Endometrium (tissue), 2 donors: ENCODE data around the gene CLIC5.

Experiments
- FAIRE-seq: peaks from 2 replicates; lab custom pipeline; 2012; peaks lifted over from hg19 to GRCh38; lab: Jason Lieb, UNC
- donor health status: control.
- donor health status: control.

Gene CLIC5

DNA sequence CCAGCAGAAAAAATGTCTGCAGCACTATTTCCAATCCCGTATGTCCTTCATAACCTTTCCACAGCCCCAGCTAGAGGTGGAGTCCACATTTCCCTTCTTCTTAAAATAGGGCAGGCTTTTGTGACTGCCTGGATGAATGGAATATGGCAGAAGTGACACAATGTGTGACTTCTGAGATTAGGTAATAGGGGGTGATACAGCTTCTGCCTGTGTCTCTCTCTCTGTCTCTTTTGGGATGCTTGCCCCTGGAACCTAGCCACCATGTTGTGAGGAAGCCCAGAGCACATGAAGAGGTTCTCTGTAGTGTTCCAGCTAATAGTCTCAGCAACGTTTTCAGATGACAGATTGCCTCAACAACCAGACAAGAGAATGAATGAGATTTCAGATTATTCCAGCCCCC is 51.4 kb downstream of the CLIC5 start:
- FAIRE-seq, result no peak

DNA sequence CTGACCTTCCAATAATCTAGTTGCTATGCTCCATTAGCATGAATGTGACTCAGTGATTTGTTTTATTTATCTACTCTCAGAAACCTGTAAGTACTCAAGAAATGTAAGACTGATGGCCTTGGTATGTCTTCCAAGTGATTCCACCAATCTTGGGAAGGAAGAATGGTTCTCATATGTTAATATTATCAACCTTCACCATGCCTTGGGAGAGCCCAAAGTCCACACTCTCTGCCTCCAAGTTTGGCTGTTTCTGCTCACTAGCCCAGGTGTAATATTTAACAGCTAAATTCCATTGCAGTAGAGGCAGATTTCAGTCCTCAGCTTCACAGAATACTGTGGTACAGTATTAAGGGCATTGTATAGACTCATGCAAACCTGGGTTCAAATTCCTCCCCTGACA is 51.8 kb downstream of the CLIC5 start:
- FAIRE-seq, result no peak

- FAIRE-seq, result no peak
Measured at GRCh38 chr6:45961125-45961524, 54.5 kb downstream of the CLIC5 start.

GRCh38 chr6:45959534-45960145 is 56.0 kb downstream of the CLIC5 start:
- no peak for FAIRE-seq

DNA sequence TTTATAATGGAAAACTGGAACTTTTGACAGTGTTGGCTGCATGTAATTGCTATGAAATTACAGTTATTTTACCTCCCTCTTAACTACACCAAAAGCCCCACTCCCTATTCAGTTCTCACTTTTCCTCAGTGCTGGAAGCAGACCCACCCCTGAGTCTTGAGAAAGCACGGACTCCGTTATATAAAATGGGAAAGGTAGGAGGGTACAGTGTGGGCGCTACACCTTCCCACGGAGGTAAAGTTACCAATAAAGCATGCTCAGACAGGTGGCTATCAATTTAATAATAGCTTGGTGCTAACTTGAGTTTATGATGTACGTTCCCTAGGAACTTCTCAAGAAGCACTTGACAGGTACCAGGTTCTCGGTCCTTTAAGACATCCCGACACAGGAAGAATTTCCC is 59.0 kb downstream of the CLIC5 start:
- FAIRE-seq, result no peak

- FAIRE-seq, result no peak
Measured at GRCh38 chr6:45956176-45956575, 59.5 kb downstream of the CLIC5 start.

DNA sequence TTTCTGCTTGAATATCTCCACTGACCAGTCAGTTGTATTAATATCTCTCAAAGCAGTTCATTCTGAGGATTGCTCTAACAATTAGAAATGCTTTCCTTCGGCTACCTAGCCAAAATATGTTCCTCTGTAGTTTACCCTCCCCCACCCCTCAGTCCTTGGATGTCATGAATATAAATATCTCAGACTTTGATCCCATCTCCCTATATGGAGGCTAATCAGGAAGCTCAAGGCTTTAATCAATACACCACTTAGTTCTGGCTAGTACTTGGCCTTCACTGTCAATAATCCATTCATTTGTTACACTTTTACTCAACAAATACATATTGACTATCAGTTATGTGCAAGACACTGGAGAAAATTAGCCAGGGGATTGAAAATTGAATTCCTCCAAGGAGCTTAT is 60.1 kb downstream of the CLIC5 start:
- FAIRE-seq, result no peak

GRCh38 chr6:45952546-45952945 is 63.1 kb downstream of the CLIC5 start:
- no peak for FAIRE-seq

GRCh38 chr6:45952168-45952529 is 63.5 kb downstream of the CLIC5 start:
- FAIRE-seq, result no peak

DNA sequence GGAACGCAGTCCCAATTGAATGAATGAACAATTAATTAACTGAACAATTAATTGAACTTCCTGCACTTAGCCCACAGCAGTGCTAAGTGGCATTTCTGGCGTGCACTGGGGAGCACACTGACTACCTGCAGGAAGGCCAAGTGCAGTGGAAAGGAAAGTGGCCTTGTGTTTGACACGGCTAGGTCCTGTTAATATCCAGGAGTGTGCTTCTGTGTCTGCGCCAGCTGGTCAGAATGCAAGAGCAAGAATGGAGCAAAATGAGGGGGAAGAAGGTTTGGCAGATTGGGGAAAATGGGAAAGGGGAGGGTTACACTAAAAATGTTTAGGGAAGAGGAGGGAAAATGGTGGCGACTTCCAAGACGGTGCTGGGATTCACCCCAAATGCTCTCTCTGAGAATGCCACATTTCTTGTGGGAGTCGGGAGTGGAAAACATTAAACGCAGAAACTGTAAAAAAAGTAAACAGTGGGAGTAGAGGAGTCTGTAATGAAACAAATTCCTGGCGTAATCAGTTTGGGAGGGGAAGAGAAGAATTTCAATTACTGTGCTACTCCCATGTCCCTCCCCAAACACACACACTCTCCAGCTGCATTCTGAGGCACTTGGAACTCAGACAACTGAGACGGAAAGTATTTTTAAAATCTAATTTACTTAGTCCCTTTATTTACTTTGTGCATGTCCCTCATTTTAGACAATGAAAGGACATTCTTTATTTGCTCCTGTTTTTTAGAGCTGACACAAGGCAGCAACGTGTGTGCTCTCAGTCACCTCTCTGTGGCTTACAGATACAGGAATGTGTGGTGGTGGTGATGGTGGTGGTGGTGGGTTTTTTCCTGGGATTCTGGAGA is 64.1 kb downstream of the CLIC5 start:
- peak; percentile 98 for FAIRE-seq

DNA sequence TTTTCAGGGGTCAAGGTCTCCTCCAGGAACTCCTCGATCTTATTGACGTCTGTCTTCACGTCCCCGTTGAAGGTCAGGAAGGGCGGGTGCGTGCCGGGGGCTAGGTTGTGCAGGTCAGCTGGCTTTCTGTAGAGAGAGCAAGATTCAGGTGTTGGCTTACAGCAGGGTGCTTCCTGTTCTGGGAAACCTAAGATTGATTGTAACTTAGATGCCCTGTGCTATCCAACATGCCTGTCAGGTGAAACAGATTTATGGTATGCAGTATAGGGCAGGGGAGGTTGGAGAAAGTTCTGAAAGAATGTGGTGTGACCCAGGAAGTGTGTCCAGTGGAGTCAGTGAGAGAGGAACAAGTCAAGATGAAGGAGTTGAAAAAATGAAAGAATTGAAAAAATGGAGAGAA is 66.4 kb downstream of the CLIC5 start:
- no peak for FAIRE-seq

DNA sequence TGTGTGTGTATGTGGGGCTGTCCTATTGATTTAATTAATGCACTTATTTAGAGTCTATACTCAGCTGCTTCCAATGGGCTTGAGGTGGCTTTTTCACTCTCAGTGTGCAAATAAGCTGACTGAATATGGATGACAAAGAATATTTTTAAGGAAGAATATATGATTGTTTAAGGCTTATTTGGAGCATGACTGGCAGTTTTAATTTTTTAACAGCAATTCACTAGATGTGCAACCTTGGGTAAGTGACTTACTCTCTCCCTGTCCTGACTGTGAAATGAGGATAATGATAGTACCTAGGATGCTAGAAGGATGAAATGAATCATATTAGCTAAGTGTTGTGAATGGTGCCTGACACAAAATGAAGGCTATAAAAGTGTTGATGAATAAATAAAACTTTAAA is 67.9 kb downstream of the CLIC5 start:
- FAIRE-seq, result no peak

DNA sequence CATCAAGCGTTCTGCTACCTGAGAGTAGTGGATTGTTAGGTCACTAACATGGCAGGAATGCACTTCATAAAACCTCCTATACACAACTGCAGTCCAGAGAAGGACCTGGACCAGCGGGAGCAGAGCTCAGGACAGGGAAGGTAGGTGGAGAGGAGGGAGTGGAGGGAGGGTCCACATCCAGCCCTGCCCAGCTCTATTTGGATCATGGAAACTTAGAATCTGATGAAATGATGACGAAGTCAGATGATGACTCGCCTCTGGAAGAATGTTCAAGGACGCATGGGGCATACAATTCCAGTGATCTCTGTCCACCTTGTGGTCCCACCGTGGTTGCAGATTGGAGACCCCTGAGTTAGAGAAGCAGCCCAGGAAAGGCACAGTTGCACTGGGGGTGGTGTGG is 68.8 kb downstream of the CLIC5 start:
- no peak for FAIRE-seq

DNA sequence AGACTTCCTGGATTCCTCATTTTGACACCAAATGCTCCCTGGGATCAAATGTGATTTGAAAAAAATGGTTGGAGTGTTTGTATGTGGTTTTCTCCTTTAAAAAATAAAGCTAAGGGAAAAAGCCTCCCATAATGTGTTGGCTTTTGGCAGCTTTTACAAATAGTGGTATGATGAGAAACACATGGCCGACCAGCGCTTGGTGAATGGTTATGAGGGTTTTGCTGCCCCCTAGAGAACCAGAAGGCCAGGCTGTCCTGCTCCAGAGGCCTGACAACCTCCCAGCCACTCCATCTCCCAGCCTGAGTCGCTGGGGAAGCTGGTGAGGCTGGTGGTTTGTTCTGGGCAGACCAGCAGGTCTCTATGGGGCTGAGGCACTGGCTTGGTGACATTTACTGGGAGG is 69.3 kb downstream of the CLIC5 start:
- peak; percentile 64 for FAIRE-seq

- FAIRE-seq, result no peak
Measured at GRCh38 chr6:45942953-45943352, 72.7 kb downstream of the CLIC5 start.

GRCh38 chr6:45933855-45934254 is 81.8 kb downstream of the CLIC5 start:
- FAIRE-seq, result no peak

GRCh38 chr6:45931232-45931631 is 84.4 kb downstream of the CLIC5 start:
- FAIRE-seq, result no peak

DNA sequence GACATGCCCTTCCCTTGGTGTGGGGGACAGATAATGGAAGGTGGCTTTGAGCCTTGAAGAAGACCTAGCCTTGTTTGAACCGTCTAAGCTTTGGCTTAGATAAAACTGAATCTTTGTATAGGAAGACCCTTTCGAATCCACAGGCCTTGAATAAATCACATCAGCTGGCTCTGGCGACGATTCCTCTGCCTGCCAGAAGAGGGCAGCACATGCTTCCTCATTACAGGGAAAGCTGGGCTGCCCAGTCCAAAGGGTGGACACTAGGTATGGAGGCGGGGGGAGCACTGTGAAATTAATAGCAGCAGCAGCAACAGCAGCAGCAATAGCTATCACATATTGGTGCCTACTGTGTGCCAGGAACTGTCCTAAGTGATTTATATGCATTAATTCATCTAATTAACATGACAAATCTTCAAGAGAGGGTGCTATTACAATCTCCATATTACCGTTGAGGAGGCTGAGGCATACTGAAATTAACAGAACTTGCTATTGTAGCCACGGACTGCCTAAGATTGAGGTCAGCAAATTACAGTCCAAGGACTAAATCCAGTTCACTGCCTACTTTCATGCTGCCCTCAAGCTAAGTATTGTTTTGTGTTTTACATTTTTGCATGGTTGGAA is 85.1 kb downstream of the CLIC5 start:
- peak; percentile 61 for FAIRE-seq

DNA sequence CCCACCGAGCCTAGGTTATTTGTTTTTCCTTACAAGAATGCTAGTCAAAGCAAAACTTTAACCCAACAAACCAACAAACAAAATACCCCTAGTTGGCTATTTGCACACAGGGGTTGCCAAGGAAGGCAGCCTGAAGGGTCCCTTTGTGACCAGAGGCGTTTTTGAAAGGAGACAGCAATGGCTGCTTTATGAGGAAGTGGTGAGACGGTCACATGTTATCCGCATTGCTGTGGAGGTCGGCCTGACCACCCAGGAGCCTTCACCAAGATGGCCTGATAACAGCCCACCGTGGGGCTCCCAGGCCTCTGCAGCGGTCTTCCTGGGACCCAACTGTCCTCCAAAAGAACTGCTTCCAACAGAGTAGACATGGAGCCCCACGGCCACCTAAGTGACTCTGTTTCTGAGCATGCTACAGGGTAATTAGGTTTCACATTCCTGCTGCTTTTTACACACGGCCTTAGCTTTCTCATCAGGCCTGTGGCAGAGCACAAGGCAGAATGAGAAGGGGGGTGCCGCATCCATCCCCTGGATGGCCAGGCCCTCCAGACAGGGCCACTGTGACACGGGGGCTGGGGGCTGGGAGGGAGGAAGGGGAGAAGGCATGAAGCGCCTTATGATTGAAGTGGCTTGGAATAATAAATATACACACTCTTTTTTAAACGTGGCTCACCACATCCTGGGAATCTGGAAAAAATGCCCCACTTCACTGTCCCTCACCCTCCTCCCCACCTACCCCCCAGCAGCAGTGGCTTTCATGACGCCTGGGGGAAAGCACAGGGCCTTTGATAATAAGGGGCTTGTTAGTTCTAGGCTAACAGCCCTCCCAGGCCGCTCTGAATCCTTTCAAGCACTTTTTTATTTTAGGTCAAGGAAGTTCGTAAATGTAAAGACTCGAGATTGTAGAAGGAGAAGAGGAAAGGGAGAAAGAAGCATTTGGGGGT is 86.0 kb downstream of the CLIC5 start:
- no peak for FAIRE-seq

GRCh38 chr6:45928721-45929305 is 86.8 kb downstream of the CLIC5 start:
- FAIRE-seq, result no peak

GRCh38 chr6:45927421-45928320 is 88.0 kb downstream of the CLIC5 start:
- FAIRE-seq, result no peak
